HG03521 (cell line): ENCODE data around the gene ANXA4.
"Not testable (repeated sequence)": the region's sequence is repeated elsewhere in the genome, so short reads cannot be mapped to it uniquely, and the experiment has no call there.

Experiments used
- ATAC-seq: cut with Tn5 transposase; IDR thresholded peaks from one replicate; pipeline ENCODE4 v1.9.1; 2021; ENCODE audit warnings: mild to moderate bottlenecking, moderate library complexity; ENCODE audit not compliant: unreplicated experiment

The ANXA4 gene

DNA sequence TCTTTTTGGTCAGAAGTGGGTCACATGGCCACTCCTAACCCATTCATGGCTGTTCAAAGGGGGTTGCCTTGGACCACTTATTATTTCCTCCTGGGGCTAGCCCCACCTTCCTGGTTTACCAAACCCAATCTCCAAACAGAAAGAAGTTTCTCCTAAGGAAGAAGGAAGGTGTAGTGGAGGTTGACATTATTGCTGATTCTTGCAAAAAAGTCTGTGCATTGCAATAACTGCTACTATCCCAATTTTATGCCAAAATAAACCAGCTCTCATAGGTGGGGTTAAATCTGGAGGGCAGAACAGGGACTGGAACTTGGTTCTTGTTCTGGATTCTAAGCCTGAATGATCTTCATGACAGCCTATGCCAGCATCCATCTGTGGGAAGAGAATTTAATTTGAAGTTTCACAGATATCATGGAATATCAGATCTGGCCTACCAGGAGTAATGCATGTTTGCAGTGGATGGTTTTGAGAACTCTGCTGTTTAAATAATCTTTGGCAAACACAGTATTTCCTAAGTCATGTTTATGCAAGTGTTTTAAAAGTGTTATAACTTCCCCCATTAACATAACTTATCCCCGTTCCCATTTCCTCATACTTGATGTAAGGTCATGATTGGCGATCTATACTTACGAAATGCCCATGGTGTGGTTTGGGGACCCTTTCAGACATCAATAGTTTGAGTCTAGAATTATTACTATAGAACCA is 11.9 kb downstream of the ANXA4 start:
- ATAC-seq = no peak

DNA sequence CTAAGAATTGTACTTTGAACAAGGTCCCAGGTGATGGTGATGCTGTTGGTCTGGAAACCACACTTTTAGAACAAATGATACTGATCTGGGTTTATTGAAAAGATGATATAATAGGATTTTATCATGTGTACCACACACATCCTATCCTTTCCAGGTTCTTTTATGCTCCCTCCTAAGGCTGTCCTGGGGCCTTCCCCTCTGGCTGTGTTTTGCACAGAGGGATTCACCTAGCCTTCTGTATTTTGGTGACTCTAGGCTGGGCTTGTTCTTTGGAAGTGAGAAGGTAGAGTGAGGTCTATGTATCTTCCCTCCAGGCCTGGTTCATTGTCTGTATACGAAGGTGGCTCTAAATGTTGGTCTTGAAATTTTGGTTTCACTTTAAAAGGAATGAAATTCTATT is 12.7 kb downstream of the ANXA4 start:
- ATAC-seq = no peak

DNA sequence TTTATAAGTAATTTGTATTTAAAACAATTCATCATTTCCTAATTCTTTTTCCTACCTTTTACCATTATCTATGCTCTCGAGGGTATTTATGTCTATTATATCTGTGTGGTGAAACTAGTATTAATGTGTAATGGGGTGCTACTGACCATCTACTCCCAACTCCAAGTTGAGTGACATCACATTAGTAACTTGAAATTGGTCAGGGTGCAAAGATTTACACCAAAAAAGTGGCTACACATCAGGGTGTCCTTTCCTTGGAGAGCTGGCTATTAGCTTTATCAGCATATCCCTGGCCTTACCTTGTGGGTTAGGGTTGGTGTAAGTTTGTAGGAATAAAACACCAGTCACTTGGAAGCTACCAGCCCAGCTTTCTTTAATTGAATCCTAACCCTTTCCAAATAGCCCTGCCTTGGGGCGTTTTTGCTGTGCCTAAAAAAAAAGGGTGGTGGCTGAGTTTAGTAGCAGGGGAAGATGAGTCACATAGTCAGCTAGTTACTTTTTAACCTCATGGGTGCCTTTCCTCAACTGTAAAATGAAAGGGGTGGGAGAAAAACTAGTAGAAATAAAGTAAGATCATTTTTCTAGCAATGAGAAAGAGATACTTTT is 14.0 kb downstream of the ANXA4 start:
- no peak for ATAC-seq

DNA sequence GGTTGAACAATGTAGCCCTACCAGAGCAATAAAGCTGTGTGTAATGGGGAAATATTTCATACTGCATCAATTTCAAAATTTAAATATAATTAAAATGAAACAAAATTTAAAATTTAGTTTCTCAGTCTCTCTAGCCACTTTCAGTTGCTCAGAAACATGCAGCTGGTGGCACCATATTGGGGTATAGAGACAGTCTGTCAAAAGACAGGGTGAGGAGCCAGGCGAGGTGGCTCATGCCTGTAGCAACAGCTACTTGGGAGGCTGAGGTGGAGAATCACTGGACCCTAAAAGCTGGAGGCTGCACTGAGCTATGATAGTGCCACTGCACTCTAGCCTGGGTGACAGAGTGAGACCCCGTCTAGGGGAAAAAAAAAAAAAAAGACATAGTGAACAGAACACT is 20.1 kb downstream of the ANXA4 start:
- ATAC-seq = no peak

DNA sequence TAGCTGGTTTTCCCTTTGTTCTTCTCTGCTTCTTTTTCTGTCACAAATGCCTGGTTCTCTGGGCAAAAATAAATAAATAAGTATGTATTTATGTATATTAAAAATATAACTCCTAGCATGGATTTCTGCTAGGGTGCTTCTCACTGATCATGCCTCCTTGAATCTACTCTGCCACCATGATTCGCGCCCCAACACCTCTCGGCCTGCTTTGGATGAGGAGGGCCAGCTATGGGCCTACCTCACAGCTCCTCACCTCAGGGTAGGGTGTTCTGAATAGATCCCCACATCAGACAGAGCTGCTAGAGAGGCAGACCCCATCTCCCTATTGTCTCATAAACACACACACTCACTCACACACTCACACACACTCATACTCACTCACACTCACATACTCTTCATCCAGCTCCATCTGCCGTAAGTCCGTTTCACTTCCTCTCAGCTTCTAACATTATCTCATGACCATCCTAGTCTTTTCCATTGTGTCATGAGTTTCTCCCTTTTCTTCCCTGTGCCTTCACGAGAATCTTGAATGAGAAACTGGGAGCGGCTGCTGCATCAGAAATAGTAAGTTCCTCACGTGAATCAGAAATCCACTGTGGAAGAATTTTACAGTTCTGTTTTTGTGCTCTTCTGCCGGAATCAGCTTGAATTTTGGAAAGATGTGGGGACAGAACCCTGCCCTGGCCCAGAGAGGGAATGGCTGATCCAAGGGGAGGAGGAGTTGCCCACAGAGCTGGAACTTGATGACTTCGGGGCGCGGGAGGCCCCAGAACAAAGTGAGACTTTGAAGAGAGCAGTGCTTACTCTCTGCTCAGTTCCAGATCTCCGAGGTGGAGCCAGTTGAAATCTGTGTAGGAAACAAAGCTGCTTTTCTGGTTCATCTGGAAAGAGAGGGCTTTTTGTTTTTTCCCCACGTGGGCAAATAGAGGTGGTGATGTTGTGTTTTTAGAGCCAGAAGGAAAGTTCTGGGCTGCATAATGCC is 20.9 kb downstream of the ANXA4 start:
- ATAC-seq = no peak

DNA sequence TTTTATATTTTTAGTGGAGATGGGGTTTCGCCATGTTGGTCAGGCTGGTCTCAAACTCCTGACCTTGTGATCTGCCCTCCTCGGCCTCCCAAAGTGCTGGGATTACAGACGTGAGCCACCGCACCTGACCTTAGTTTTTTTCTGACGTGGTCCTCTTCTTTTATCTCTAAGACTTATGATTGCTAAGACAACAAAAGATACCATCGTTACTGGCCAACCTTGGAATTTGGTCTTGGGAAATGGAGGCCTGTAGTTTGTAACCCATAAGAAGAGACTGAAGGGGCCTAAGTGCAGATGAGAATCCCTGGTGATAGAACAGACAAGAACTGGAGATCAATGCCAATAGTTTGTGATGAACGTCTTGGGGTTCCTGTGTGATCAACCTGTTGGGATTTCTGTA is 21.9 kb downstream of the ANXA4 start:
- not testable (repeated sequence) for ATAC-seq

DNA sequence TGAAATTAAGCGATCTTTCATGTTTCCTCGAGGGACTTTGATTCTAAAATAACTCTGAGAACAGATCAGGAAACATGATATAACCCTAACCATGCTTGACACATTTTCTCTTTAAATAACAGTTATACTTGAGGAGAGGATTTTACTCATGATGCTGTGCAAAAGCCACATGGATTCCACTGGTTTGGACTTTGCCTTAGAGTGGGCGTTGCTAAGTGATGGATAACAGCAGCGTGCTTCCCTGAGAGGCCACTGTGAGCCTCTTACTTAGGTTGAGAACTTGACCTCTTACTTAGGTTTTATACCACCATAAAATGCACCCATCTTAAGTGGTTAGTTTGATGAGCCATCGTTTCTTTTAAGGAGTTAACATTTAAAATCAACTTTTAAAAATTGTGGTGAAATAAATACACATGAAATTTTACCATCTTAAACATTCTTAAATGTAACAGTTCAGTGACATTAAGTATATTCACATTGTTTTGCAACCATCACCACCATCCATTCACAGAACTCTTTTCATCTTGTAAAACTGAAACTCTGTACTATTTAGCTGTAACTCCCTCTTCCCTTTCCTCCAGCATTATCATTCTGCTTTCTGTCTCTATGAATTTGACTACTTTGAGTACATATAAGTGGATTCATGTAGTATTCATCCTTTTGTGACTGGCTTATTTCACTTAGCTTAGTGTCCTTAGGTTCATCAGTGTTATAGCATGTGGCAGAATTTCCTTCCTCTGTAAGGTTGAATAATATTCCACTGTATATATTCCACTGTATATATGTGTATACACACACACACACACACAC is 22.6 kb downstream of the ANXA4 start:
- ATAC-seq = no peak

DNA sequence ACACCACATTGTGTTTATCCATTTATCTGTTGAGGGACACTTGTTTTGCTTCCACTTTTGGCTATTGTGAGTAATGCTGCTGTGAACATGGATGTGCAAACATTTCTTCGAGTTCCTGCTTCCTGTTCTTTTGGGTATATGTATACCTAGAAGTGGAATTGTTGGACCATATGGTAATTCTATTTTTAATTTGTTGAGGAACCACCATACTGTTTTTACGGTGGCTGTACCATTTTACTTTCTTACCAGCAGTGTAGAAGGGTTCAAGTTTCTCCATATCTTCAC is 23.1 kb downstream of the ANXA4 start:
- no peak for ATAC-seq

DNA sequence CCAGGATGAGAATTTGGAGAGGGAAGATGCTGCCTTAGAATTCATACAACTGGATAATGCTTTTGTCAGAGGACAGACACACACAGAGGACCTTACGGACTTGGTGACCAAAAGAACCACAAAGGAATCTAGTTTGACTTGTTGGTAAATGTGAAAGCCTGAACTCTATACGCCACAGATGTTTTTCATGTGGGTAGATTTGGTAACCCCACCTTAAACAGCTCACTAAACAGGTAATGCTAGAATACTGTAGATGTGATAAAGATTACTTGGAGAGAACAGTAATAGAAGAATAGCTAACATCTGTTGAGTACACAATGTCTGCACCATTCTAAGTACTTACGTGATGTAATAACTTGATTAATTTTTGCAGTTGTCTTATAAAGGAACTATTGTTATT is 24.1 kb downstream of the ANXA4 start:
- ATAC-seq = no peak

DNA sequence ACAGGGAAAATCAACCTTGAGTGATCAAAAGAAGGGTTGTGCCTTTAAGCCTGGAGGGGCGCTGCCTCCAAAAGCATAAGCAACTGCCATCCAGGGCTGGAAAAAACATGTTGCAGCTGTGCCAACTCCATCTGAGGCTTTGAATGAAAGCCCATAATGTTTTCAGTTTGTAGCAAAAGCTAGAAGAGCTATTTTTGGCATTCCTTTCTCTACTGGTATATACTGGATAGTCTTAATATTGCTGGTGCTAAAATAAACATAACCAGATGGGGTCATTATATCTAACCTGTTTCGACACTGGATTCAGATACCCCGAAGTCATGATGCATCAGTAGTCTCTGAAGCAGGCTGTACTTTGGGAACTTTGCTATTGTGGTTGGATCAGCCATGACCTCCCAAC is 25.1 kb downstream of the ANXA4 start:
- no peak for ATAC-seq

DNA sequence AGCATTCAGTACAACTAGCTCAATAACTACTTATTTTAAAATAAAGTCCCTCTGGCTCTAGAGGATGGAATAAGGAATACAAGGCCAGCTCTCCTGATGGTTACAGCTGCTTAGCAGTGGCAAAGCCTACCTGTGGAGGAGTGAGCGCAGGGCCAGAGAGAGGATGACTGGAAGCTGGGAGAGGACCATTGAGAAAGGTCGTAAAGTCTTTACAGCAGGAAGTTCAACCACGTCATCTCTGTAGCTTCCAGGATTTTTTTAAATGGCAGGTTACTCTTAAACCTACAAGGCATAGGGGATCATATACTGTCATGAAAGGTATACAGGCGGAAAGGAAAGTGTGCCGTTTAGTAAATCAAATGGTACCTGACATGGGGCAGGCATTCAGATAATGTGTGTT is 26.3 kb downstream of the ANXA4 start:
- no peak for ATAC-seq

DNA sequence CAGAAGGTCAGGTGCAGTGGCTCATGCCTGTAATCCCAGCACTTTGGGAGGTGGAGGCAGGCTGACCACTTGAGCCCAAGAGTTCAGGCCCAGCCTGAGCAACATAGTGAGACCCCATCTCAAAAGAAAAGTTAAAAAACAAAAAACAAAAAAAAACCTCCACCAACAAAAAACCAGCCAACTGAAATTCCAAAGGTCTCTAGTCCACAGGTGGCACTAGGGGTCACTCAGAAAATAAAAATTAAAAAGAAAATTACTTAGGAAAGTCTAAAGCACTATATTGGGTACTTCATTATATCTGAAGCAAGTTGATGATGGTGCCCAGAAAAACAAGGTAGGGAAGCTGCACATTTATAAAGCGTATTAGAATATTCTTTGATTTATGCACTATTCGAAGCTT is 26.9 kb downstream of the ANXA4 start:
- no peak for ATAC-seq

DNA sequence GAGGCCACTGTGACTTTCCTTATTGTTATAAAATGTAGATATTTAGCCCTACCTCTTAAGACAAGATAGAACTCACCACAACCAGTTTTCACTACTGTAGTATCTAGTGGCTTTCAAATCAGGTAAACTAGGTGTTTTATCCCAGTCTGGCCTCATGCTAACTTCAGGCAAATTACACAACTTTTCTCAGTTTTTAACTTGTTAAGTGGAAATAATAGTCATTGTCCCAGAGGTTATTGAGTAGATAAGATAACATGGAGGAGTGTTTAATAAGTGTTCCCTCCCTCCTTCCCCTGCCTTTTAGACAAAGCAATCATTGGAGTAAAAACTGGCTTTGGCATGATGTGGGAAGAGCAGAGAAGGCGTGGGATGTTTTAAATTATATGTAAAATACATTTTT is 27.3 kb downstream of the ANXA4 start:
- no peak for ATAC-seq

DNA sequence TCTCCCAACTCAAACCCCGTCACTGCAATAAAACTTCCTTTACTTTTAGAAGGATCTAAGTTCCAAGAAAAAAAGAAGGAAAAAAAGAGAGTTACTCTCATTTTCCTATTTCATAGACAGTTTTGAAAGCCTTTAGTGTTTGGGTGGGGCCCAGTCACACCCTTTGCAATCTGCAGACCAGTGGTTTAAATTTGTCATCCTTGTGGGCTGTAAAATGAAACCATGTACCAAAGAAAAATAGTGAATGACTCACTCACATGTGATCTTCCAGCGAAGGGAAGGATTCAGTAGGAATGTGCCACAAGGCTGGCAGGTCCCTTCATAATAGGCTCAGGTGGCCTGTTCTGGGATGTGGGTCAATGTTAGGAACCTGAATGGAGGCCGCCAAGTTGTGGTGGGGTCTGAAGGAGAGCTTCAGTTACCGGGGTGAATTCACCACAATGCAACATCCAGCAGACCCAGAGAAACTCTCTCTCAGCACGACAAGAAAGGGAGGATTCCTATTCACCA is 28.3 kb downstream of the ANXA4 start:
- ATAC-seq = no peak

DNA sequence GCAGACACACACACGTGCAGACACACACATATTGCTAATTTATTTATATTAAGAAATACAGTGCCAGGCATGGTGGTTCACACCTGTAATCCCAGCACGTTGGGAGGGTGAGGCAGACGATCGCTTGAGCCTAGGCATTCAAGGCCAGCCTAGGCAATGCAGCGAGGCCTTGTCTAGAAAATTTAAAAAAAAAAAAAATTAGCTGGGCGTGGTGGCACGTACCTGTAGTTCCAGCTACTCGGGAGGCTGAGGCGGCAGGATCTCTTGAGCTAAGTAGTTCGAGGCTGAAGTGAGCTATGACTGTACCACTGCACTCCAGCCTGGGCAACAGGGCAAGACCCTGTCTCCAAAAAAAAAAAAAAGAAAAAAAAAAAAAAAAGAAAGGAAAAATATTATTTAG is 28.8 kb downstream of the ANXA4 start:
- no peak for ATAC-seq

DNA sequence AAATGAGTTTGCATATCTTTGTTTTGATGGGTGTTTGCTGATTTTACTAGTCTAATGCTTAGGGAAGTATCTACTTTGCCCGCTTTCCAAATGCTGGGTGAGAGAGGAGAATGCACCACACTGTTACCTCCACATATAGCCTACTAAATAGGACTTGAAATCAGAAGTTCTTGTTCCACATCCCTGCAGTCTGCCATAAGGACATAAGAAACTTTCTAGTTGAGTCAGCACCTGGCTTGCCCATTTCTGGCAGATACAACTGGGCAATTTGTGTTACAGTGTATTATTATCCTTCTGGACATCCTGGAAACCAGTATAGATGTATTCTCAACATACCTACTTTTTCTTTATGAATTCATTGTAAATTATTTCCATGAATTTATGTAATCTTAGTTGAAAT is 29.5 kb downstream of the ANXA4 start:
- no peak for ATAC-seq

DNA sequence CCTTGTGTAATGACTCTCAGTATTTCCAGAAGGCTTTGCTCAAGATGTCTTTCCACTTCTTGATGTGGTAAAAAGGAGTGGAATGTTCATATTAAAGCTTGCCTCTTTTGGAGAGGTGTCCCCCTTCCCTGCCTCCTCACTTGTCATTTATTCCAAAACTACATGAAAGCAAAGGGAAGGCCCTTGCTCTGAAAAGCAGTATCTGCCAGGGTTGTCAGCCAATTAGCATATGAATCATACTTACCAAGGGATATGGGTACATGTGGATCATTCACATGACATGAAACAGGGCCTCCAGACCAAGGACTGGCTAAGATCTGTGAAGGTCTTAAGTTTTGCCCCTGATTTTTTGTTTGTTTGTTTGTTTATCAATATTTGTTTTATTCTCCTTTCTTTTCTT is 31.3 kb downstream of the ANXA4 start:
- no peak for ATAC-seq

DNA sequence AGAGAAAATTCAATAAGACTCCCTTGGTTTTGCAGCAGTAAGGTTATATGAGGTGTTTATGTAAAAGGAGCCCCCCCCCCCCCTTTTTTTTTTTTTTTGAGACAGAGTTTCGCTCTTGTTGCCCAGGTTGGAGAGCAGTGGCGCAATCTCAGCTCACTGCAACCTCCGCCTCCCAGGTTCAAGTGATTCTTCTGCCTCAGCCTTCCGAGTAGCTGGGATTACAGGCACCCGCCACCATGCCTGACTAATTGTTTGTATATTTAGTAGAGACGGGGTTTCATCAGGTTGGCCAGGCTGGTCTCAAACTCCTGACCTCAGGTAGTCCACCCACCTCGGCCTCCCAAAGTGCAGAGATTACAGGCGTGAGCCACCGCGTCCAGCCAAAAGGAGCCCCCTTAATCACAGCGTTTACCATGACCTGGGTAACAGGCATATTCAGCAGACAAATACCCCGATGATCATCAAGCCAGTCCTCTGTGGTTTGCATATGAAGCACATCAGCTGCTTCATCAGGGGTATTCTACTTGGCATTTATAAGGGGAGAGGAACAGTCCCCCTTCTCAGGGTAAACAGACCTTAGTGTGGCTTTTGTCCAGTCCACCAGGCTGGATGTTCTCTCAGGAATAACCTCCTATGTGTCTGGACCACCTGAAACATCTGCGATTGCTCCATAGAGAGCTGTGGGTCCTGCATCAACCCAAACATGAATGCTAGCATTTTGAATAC is 32.5 kb downstream of the ANXA4 start:
- ATAC-seq = not testable (repeated sequence)

DNA sequence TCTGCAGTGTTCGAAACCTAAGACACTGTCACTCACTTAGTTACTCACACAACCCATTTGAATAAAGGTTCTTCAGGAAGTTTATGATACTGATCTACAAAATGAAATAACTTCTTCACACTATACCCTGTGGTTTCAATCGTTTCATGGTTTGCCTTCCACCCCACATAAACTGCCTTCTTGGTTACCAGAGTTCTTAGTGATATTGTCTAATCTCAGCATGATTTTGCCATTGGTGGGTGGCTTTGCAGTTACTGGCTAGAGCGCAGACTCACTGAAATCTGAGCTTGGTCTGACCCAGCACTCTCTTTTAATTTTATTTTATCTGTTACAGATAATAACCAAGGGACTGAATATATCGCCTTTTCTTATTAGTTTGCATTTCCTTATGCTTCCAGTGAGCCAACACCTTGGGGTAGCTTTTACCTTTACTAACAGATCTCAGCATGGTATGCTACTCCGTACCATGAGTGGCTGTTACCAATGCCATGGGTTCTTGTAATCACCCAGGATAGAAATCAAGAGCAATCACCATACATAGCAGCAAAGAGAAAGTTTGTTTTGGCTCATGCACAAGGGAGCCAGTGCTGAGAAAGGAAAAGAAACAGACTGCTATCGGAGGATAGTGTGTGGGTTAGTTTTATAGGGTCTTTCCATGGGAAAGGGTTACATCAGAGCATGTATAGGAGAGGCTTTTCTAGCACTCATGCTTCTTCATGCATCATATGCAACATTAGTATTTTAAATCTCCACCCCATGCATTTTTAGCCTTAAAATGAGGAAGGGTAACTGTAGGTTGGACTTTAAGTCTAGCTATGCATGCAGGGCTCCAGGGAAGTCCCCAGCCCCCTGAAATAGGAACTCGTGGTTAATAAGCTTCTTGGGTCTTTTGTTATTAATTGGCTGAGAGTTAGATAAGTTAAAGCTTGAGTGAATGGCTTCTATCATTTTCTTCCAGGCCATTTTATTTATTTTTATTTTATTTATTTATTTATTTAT is 33.3 kb downstream of the ANXA4 start:
- no peak for ATAC-seq
